ENCODE data around the gene C2orf74.
"Not testable (repeated sequence)": the region's sequence is repeated elsewhere in the genome, so short reads cannot be mapped to it uniquely, and the experiment has no call there.

The C2orf74 gene

DNA sequence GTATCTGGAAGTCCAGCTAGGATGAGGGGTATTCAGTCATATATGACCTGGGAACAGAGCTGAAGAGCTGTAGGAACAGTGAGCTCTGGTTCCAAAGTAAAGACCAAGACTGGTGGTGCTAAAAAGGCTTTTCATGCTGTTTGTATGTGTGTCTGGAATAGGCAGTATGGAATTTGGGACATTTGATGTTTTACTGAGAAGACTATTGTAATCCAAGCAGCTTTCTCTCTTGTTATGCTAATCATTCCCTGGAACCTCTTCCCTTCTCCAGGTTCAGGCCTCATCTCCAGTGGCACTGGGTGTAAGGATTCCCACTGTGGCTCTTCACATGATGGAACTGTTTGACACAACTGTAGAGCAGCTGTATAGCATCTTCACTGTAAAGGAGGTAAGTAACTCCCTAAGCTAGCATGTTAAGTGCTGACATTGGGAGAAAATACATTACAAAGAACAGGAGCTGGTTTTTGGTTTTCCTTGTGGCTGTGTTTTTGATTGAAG, 23.3 kb downstream of the C2orf74 start:
- Histone ChIP-seq H3K4me3 (no peak overlapping the region), H3K27ac (no peak overlapping the region)
- no peak for TF ChIP-seq CTCF (IDR thresholded peaks at IDR 0.05)
- DNase-seq (ENCODE audit: low spot score): no peak

DNA sequence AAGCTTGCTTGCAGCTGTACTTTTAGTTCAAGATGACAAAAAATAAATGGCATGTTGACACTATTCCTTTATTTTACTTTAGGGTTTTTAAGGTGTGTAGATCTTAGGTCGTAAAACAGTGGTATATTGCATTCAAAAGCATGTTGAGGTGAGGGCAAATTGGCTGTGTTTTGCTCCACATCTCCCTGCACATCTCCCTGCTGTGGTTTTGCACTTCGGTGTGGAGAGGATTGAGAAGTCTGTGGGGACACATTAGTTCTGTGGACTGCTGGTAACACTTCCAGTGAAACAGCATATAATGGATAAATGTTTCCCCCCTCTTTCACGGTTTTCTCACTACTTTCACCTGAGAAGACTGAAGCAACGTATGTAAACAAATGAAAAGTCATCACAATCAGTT, 25.1 kb downstream of the C2orf74 start:
- H3K27ac ChIP-seq: no peak overlapping the region
- TF ChIP-seq CTCF (IDR thresholded peaks at IDR 0.05): no peak
- no peak for DNase-seq (ENCODE audit: low spot score)
- H3K4me3 ChIP-seq: no peak overlapping the region

DNA sequence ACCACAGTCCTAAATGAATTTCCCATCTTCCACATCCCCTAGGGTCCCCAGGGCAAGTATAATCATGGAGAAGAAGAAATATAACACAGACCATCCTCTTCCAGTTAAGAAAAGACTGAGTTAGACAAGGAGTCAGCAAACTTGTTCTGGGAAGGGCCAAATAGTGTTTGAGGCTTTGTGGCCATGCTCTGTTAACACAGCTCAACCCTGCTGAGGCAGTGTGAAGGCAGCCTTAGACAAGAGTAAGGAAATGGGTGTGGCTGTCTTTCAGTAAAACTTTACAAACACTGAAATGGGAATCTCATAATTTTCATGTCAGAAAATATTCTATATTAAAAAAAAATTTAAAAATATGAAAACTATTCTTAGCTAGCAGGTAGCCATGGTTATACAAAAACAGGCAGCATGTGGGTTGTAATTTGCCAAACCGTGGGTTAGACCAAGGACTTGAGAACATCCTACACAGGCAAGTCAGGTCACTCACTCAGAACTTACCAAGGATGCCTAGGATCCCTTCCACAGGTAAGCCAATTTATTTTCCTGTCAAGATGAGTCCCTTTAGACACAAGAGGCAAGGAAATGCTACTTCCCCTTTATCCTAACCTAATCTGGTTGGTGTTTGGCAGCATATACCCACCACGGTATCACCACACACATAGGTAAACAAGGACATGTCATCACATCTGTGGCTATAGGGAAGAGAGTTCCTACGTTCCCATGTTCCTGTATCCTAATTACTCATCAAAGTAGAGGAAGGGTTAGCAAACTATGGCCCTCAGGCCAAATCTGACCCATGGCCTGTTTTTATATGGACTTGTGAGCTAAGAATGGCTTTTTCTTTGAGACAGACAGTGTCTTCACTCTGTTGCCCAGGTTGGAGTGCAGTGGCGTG, 31.9 kb downstream of the C2orf74 start:
- no peak overlapping the region for H3K4me3 ChIP-seq
- H3K27ac ChIP-seq: peak overlapping the region in 1 of 2 donors; percentile 8
- no peak for TF ChIP-seq CTCF (IDR thresholded peaks at IDR 0.05)
- DNase-seq (ENCODE audit: low spot score): no peak

DNA sequence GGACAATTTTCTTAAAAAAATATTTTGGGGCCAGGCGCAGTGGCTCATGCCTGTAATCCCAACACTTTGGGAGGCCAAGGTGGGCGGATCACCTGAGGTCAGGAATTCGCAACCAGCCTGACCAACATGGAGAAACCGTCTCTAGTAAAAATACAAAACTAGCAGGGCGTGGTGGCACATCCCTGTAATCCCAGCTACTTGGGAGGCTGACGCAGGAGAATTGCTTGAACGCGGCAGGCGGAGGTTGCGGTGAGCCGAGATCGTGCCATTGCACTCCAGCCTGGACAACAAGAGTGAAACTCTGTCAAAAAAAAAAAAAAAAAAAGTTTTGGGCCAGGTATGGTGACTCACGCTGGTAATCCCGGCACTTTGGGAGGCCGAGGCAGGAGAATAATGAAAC, 32.7 kb downstream of the C2orf74 start:
- H3K4me3 ChIP-seq; H3K27ac ChIP-seq; DNase-seq (ENCODE audit: low spot score): not testable (repeated sequence)

DNA sequence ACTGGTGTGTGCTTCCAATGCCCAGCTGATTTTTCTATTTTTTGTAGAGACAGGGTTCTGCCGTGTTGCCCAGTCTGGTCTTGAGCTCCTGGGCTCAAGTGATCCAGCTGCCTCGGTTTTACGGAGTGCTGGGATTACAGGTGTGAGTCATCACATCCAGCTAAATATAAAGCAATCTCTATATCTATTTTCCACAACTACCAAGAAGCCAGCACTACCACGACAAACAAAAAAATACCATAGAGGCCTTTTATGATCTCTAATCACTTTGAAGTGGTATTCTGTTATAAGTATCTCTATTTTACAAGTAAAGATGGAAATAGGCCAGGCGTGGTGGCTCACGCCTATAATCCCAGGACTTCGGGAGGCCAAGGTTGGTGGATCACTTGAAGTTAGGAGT, 34.7 kb downstream of the C2orf74 start:
- Histone ChIP-seq H3K4me3 (no peak overlapping the region), H3K27ac (no peak overlapping the region)
- DNase-seq (ENCODE audit: low spot score): no peak
- TF ChIP-seq CTCF (IDR thresholded peaks at IDR 0.05): no peak

DNA sequence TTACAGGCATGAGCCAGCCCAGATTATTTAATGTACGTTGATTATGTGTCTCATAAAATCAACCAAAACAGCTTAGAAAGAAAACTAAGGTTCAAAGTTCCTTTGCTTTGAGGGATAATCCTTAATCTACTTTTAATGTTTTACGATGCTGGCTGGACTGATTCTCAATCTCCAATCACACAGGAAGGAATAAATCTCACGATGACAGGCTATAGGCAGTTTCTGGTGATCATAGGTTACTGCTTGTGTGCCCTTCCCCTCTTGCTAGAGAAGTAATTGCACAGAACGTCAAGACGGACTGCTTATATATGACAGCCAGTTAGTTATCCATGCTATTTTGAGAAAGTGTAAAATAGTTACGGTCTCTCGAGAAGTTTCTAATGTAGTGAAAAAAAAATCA, 43.1 kb downstream of the C2orf74 start:
- Histone ChIP-seq H3K4me3 (no peak overlapping the region), H3K27ac (no peak overlapping the region)
- no peak for DNase-seq (ENCODE audit: low spot score)
- no peak for TF ChIP-seq CTCF (IDR thresholded peaks at IDR 0.05)

- Histone ChIP-seq H3K27ac (no peak overlapping the region), H3K4me3 (no peak overlapping the region)
- TF ChIP-seq CTCF (IDR thresholded peaks at IDR 0.05): no peak
Observed at GRCh38 chr2:61210332-61210981, 48.5 kb downstream of the C2orf74 start.

More at GRCh38 chr2:61210332-61210981, 48.5 kb downstream of the C2orf74 start:
- no peak for DNase-seq (ENCODE audit: low spot score)

Data from coronary artery (tissue), 2 donors.